Esophagus squamous epithelium (tissue), 4 donors: ENCODE measurements around the gene KLHL29.

Experiments
- CTCF ChIP-seq, 6 experiments: fragments of 450-650 bp in 4 of 6; fragments of 200-600 bp in 2 of 6; sonication (generic) in 2 of 6; IDR thresholded peaks; one replicate each; pipeline ENCODE4 v1.5.1; 2016 to 2019; ENCODE audit warnings: antibody characterized with exemption in 6 of 6, mild to moderate bottlenecking in 4 of 6, moderate library complexity in 4 of 6
- POLR2A ChIP-seq, 4 donors: fragments of 450-650 bp; IDR thresholded peaks; one replicate each; pipeline ENCODE4 v1.6.1; 2017; ENCODE audit warnings: antibody characterized with exemption in 4 of 4, mild to moderate bottlenecking in 4 of 4, moderate library complexity in 3 of 4

- TF ChIP-seq CTCF (IDR thresholded peaks at IDR 0.05) (no peak), POLR2A (IDR thresholded peaks at IDR 0.05) (no peak)
Observed at GRCh38 chr2:23617811-23618215, 232.8 kb downstream of the KLHL29 start.
